ENCODE results near the gene GTF3A. TPM values are rescaled to one million over a fixed set of nuclear protein-coding genes. Genes with fewer than 3 reads are reported as not detected.
A peak's percentile ranks its signal among the peaks of the same experiment; 100 is the strongest.

GTF3A gene
- total RNA-seq, 2 experiments from 2014 or later = 242 to 251 TPM

DNA sequence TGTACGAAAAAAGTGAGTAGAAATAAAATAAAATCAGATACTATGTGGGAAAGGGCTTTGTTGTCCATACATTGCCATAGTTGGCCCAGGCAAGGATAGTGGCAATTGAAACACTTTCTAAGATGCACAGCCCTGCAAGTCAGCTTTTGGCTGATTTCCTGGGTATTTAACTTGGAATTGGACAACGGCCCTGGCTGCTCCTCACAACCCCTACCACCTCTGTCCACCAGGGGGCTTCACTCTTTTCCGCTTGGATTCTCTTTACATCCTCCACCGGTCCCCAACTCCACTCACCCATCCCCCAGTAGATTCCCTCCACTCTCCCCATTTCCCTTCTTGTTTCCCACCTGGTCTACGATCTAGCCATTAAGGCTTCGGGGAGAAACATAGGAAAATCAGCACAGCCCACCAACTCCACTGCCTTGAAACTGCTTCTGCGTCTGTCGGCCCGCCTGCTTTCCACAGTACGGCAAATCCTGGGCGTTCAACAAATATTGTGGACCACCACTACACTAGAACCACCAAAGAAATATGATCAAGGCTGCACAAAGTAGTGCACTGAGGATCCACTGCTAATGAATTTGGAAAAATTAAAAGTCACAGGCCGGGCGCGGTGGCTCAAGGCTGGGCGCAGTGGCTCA is 48.6 kb upstream of the GTF3A start:
- Histone ChIP-seq H3K4me1 (ENCODE audit: insufficient read depth, low read length, poor library complexity, severe bottlenecking) (no peaks in the 10 kb centered on the region), H3K4me3 (ENCODE audit: low read depth, low read length, poor library complexity, severe bottlenecking) (no peak overlapping the region), H4K20me1 (ENCODE audit: insufficient read depth, low read length) (no peaks in the 10 kb centered on the region), H3K9me2 (ENCODE audit: insufficient read depth, low read length) (no peaks in the 10 kb centered on the region), H3K36me3 (ENCODE audit: insufficient read depth, low read length) (no peaks in the 10 kb centered on the region), H3K27ac (ENCODE audit: low read depth, low read length, poor library complexity, severe bottlenecking) (no peak overlapping the region), H3K4me2 (ENCODE audit: low read length) (no peak overlapping the region), H2AFZ (ENCODE audit: low read length) (no peak overlapping the region), H3K9me3 (ENCODE audit: low read length) (no peaks in the 10 kb centered on the region), H3K79me2 (ENCODE audit: insufficient read depth, low read depth, low read length) (no peaks in the 10 kb centered on the region)
- DNase-seq (ENCODE audit: low spot score) = peak; percentile 58
- ChIA-PET CTCF (ENCODE audit: unreplicated experiment) (interaction anchor here (0.9 kb wide), 1 partner anchor 450 kb away, joined by 3 read pairs; no protein-coding TSS in a partner anchor), POLR2A (no interaction called here)
- TF ChIP-seq EZH2phosphoT487 (IDR thresholded peaks at IDR 0.05; ENCODE audit: borderline replicate concordance, low read depth, low read length) = no peak
- TF ChIP-seq, protein P1, sequence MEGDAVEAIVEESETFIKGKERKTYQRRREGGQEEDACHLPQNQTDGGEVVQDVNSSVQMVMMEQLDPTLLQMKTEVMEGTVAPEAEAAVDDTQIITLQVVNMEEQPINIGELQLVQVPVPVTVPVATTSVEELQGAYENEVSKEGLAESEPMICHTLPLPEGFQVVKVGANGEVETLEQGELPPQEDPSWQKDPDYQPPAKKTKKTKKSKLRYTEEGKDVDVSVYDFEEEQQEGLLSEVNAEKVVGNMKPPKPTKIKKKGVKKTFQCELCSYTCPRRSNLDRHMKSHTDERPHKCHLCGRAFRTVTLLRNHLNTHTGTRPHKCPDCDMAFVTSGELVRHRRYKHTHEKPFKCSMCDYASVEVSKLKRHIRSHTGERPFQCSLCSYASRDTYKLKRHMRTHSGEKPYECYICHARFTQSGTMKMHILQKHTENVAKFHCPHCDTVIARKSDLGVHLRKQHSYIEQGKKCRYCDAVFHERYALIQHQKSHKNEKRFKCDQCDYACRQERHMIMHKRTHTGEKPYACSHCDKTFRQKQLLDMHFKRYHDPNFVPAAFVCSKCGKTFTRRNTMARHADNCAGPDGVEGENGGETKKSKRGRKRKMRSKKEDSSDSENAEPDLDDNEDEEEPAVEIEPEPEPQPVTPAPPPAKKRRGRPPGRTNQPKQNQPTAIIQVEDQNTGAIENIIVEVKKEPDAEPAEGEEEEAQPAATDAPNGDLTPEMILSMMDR (conservative IDR thresholded peaks at IDR 0.05; ENCODE audit: low read length) = peak; percentile 90
- intact Hi-C loops (cut with micrococcal nuclease; ENCODE audit: unreplicated experiment) = loop anchor here (5.0 to 10.0 kb wide), 2 partner anchors 149 to 606 kb away; no protein-coding TSS in a partner anchor
- BruUV-seq (replicated peaks) = no TSS peak

DNA sequence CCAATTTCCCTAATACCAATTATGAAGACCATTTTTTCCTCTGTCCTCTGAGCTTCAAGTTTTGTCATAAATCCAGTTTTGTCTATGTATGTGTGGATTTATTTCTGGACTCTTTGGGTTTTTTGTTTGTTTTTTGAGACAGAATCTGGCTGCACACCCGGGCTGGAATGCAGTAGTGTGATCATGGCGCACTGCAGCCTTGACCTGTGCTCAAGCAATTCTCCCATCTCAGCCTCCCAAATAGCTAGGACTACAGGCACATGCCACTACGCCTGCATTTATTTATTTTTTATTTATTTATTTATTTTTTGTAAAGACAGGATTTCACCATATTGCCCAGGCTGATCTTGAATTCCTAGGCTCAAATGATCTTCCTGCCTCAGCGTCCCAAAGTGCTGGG is 45.3 kb upstream of the GTF3A start:
- BruUV-seq (replicated peaks) = no TSS peak
- TF ChIP-seq EZH2phosphoT487 (IDR thresholded peaks at IDR 0.05; ENCODE audit: borderline replicate concordance, low read depth, low read length) = no peak
- TF ChIP-seq, protein P1 (conservative IDR thresholded peaks at IDR 0.05; ENCODE audit: low read length) = no peak
- H3K4me3 ChIP-seq (ENCODE audit: low read depth, low read length, poor library complexity, severe bottlenecking) = no peak overlapping the region
- intact Hi-C loops (cut with micrococcal nuclease; ENCODE audit: unreplicated experiment) = loop anchor here (5.0 to 10.0 kb wide), 2 partner anchors 146 to 603 kb away; no protein-coding TSS in a partner anchor
- H3K27ac ChIP-seq (ENCODE audit: low read depth, low read length, poor library complexity, severe bottlenecking) = no peak overlapping the region
- H3K36me3 ChIP-seq (ENCODE audit: insufficient read depth, low read length) = no peaks in the 10 kb centered on the region
- no peaks in the 10 kb centered on the region for H3K4me1 ChIP-seq (ENCODE audit: insufficient read depth, low read length, poor library complexity, severe bottlenecking)
- H3K9me2 ChIP-seq (ENCODE audit: insufficient read depth, low read length) = no peaks in the 10 kb centered on the region
- DNase-seq (ENCODE audit: low spot score) = no peak
- no peaks in the 10 kb centered on the region for H3K9me3 ChIP-seq (ENCODE audit: low read length)
- POLR2A ChIA-PET = interaction anchor here (0.7 kb wide), 1 partner anchor 230 kb away, joined by 3 read pairs; no protein-coding TSS in a partner anchor
- CTCF ChIA-PET (ENCODE audit: unreplicated experiment) = no interaction called here
- no peak overlapping the region for H3K4me2 ChIP-seq (ENCODE audit: low read length)
- no peaks in the 10 kb centered on the region for H4K20me1 ChIP-seq (ENCODE audit: insufficient read depth, low read length)
- no peak overlapping the region for H2AFZ ChIP-seq (ENCODE audit: low read length)
- H3K79me2 ChIP-seq (ENCODE audit: insufficient read depth, low read depth, low read length) = no peaks in the 10 kb centered on the region
